Panc1 (cell line): Measurements from ENCODE around the gene OTOG. TPM values are rescaled to one million over a fixed set of nuclear protein-coding genes. Genes with fewer than 3 reads are reported as not detected.

Source experiments
- ATAC-seq: fragments of 200-7000 bp; cut with Tn5 transposase; 2 replicates; pipeline ENCODE4 v1.9.1; 2020; ENCODE audit warnings: mild to moderate bottlenecking, moderate library complexity
- BruUV-seq: library from RNA; stranded (reverse); fragments of 400-500 nt; replicated peaks from 2 replicates; lab custom pipeline; 2021; lab: Mats Ljungman, UMichigan
- CTCF ChIA-PET: fragments of 300-600 bp; sonication (Branson Sonifier 250); formaldehyde crosslinking; loops from one replicate; lab custom pipeline; 2022; ENCODE audit warnings: antibody characterized with exemption; lab: Charles Lee
- POLR2A ChIA-PET: fragments of 300-600 bp; sonication (Branson Sonifier 250); formaldehyde crosslinking; loops from one replicate; lab custom pipeline; 2022; ENCODE audit warnings: antibody characterized with exemption; lab: Charles Lee
- DNase-seq: peaks from one replicate; pipeline ENCODE4 v3.0.0-alpha.2; 2010; ENCODE audit warnings: low read depth, low spot score
- H3K27ac ChIP-seq: 2 replicates; pipeline ENCODE4 v1.5.1; 2011; ENCODE audit warnings: mild to moderate bottlenecking, low read length, inconsistent platforms
- H3K27me3 ChIP-seq: fragments of 200-500 bp; sonication (Bioruptor generic); 2 replicates; pipeline ENCODE4 v1.6.0; 2014; ENCODE audit warnings: low read length, inconsistent platforms; ENCODE audit not compliant: control insufficient read depth, insufficient read depth
- H3K36me3 ChIP-seq: fragments of 200-500 bp; sonication (Bioruptor generic); 2 replicates; pipeline ENCODE4 v1.5.1; 2014; ENCODE audit warnings: inconsistent platforms, mild to moderate bottlenecking, low read length, moderate library complexity; ENCODE audit not compliant: control insufficient read depth, insufficient read depth
- H3K4me1 ChIP-seq: 2 replicates; pipeline ENCODE4 v1.5.1; 2011; ENCODE audit warnings: inconsistent platforms, mild to moderate bottlenecking, low read length, moderate library complexity; ENCODE audit not compliant: control insufficient read depth, insufficient read depth
- H3K4me3 ChIP-seq, 2 experiments: 2 replicates each; pipeline ENCODE4 v1.5.1; 2011 to 2012; ENCODE audit warnings: low read depth in 2 of 2, low read length in 2 of 2, mild to moderate bottlenecking in 2 of 2, inconsistent platforms in 1 of 2, moderate library complexity in 1 of 2
- H3K9me3 ChIP-seq: fragments of 200-500 bp; sonication (Bioruptor generic); 2 replicates; pipeline ENCODE4 v1.5.1; 2014; ENCODE audit warnings: low read depth, mild to moderate bottlenecking, inconsistent platforms, low read length, moderate library complexity; ENCODE audit not compliant: control insufficient read depth, insufficient read depth
- POLR2AphosphoS5 ChIP-seq: IDR thresholded peaks from 2 replicates; pipeline ENCODE4 v1.6.1; 2012; ENCODE audit warnings: mild to moderate bottlenecking, low read depth, low read length, moderate library complexity
- SIN3A ChIP-seq: IDR thresholded peaks from 2 replicates; pipeline ENCODE4 v1.6.1; 2012; ENCODE audit warnings: low read depth, mild to moderate bottlenecking, low read length, moderate library complexity, borderline replicate concordance; ENCODE audit not compliant: insufficient read depth
- TCF7L2 ChIP-seq: IDR thresholded peaks from 2 replicates; pipeline ENCODE4 v1.6.1; 2011; ENCODE audit warnings: mild to moderate bottlenecking, low read depth, low read length, inconsistent platforms
- in situ Hi-C: cut with HindIII; loops from 2 replicates; pipeline ENCODE4 v1.10.0; 2016; ENCODE audit warnings: low sequenced_read_pairs, low pct_unique_long_range_greater_than_20kb
- intact Hi-C: fragments of 100-400 bp; cut with micrococcal nuclease; formaldehyde crosslinking; loops from one replicate; pipeline ENCODE4 v1.10.0; 2022; ENCODE audit not compliant: unreplicated experiment
- total RNA-seq: library from RNA; stranded (reverse); gene quantifications from one replicate; pipeline ENCODE4 v1.2.1, GENCODE V29; 2021; ENCODE audit not compliant: unreplicated experiment
- TF ChIP-seq, protein P1 (sequence below): fragments of 450-650 bp; IDR thresholded peaks from 2 replicates; pipeline ENCODE4 v1.5.1; 2017; ENCODE audit warnings: mild to moderate bottlenecking
- TF ChIP-seq, protein P2 (sequence below), 2 experiments: IDR thresholded peaks; 2 replicates each; pipeline ENCODE4 v1.6.1; 2011 to 2012; ENCODE audit warnings: low read depth in 2 of 2, control low read depth in 1 of 2, low read length in 1 of 2, mild to moderate bottlenecking in 1 of 2, moderate library complexity in 1 of 2; ENCODE audit not compliant: insufficient read depth in 1 of 2

The OTOG gene
- total RNA-seq, 1 experiment from 2014 or later, result not detected

DNA sequence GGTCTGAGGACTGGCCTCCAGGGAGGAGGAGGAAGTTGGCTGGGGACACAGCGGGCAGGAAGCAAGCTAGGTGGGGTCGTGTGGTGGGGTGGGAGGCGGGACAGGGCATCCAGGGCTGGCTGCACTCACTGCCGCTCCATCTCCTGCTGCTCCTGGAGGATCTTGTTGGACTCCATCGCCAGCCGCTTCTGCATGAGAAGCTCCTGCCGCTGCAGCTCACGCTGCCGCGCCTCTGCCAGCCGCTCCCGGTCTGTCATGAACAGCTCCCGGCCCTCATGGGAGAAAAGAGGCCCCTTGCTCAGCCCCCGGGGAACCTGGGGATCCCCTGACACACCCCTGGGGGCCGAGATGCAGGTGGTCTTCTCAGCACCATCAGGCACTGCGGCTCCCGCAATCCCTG, 24.4 kb upstream of the OTOG start:
- ChIA-PET CTCF (no interaction called here), POLR2A (no interaction called here)
- Histone ChIP-seq H3K4me3 (no peak overlapping the region), H3K9me3 (no peaks in the 10 kb centered on the region), H3K4me1 (no peaks in the 10 kb centered on the region), H3K27me3 (no peaks in the 10 kb centered on the region), H3K36me3 (no peaks in the 10 kb centered on the region), H3K27ac (no peak overlapping the region)
- ATAC-seq (no peak), DNase-seq (no peak)
- in situ Hi-C loops (no loop called here), intact Hi-C loops (no loop called here)
- no peak for TF ChIP-seq SIN3A
- BruUV-seq, result no TSS peak

DNA sequence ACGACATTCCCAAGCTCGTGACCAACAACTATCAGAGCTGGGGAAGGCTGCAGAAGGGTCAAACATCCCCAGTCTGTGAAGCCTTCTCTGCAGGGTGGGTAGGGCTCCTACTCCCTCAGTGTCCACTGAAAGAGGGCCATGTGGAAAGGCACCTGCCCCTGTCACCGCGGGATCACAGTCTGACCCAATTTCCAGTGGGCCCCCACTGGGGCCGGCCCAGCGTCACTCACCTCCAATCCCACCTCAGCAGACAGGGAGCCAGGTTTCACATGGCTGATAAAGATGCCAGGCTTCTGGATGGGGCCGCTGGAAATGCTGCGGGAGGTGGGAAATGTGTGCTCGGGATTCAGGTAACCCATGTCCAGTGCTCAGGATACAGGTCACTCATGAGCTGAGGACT, 22.8 kb upstream of the OTOG start:
- TF ChIP-seq, protein P1, sequence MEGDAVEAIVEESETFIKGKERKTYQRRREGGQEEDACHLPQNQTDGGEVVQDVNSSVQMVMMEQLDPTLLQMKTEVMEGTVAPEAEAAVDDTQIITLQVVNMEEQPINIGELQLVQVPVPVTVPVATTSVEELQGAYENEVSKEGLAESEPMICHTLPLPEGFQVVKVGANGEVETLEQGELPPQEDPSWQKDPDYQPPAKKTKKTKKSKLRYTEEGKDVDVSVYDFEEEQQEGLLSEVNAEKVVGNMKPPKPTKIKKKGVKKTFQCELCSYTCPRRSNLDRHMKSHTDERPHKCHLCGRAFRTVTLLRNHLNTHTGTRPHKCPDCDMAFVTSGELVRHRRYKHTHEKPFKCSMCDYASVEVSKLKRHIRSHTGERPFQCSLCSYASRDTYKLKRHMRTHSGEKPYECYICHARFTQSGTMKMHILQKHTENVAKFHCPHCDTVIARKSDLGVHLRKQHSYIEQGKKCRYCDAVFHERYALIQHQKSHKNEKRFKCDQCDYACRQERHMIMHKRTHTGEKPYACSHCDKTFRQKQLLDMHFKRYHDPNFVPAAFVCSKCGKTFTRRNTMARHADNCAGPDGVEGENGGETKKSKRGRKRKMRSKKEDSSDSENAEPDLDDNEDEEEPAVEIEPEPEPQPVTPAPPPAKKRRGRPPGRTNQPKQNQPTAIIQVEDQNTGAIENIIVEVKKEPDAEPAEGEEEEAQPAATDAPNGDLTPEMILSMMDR, result no peak
- Histone ChIP-seq H3K4me1 (no peaks in the 10 kb centered on the region), H3K9me3 (no peaks in the 10 kb centered on the region), H3K27me3 (no peaks in the 10 kb centered on the region), H3K36me3 (no peaks in the 10 kb centered on the region), H3K27ac (no peak overlapping the region), H3K4me3 (no peak overlapping the region)
- ATAC-seq, result no peak
- POLR2A ChIA-PET, result no interaction called here
- no peak for DNase-seq
- intact Hi-C loops (no loop called here), in situ Hi-C loops (no loop called here)
- no TSS peak for BruUV-seq
- CTCF ChIA-PET, result interaction anchor here (1.2 kb wide), 1 partner anchor 80 kb away, joined by 3 read pairs; no protein-coding TSS in a partner anchor

DNA sequence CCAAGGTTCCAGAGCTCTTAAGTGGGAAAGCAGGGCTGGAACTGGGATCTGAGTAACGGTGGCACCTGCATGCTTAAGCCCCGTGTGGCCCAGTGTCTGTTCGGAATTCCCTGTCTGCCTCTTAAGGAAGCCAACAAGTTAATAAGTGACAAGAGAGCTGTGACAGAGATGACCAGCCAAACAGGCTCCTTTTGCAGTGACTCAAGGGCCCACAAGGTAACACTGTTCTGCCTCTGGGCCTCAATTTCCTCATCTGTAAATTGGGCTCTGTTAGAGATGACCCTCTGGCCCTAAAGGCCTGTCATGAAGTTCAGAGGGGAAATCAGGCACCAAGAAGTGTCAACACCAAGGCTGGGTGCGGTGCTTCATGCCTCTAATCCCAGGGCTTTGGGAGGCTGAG, 21.5 kb upstream of the OTOG start:
- no peaks in the 10 kb centered on the region for H3K36me3 ChIP-seq
- in situ Hi-C loops (no loop called here), intact Hi-C loops (no loop called here)
- H3K27ac ChIP-seq, result no peak overlapping the region
- BruUV-seq, result no TSS peak
- DNase-seq, result no peak
- TF ChIP-seq TCF7L2 (no peak), SIN3A (no peak), POLR2AphosphoS5 (no peak)
- TF ChIP-seq, protein P1, result no peak
- TF ChIP-seq, protein P2, sequence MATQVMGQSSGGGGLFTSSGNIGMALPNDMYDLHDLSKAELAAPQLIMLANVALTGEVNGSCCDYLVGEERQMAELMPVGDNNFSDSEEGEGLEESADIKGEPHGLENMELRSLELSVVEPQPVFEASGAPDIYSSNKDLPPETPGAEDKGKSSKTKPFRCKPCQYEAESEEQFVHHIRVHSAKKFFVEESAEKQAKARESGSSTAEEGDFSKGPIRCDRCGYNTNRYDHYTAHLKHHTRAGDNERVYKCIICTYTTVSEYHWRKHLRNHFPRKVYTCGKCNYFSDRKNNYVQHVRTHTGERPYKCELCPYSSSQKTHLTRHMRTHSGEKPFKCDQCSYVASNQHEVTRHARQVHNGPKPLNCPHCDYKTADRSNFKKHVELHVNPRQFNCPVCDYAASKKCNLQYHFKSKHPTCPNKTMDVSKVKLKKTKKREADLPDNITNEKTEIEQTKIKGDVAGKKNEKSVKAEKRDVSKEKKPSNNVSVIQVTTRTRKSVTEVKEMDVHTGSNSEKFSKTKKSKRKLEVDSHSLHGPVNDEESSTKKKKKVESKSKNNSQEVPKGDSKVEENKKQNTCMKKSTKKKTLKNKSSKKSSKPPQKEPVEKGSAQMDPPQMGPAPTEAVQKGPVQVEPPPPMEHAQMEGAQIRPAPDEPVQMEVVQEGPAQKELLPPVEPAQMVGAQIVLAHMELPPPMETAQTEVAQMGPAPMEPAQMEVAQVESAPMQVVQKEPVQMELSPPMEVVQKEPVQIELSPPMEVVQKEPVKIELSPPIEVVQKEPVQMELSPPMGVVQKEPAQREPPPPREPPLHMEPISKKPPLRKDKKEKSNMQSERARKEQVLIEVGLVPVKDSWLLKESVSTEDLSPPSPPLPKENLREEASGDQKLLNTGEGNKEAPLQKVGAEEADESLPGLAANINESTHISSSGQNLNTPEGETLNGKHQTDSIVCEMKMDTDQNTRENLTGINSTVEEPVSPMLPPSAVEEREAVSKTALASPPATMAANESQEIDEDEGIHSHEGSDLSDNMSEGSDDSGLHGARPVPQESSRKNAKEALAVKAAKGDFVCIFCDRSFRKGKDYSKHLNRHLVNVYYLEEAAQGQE (IDR thresholded peaks at IDR 0.05; ENCODE audit: insufficient read depth in 1 of 2, low read depth in 2 of 2, low read length in 1 of 2), result no peak
- H3K4me3 ChIP-seq, result no peak overlapping the region
- no peak for ATAC-seq
- H3K4me1 ChIP-seq, result no peaks in the 10 kb centered on the region
- H3K27me3 ChIP-seq, result no peaks in the 10 kb centered on the region; the same call in 1 of the 2 replicates
- ChIA-PET POLR2A (no interaction called here), CTCF (interaction anchor here (1.2 kb wide), 1 partner anchor 79 kb away, joined by 3 read pairs; no protein-coding TSS in a partner anchor)
- H3K9me3 ChIP-seq, result no peaks in the 10 kb centered on the region
